Femur (tissue), 1 donor: ENCODE data around the gene GRAMD2B.
"Not testable (repeated sequence)": the region's sequence is repeated elsewhere in the genome, so short reads cannot be mapped to it uniquely, and the experiment has no call there.

Experiments used
- DNase-seq: peaks from one replicate; pipeline ENCODE4 v3.0.0-alpha.2; 2017

The GRAMD2B gene

GRCh38 chr5:126413856-126414255, 9.4 kb upstream of the GRAMD2B start:
- no peak for DNase-seq

GRCh38 chr5:126414874-126415502, 8.2 kb upstream of the GRAMD2B start:
- DNase-seq = peak; percentile 32

- no peak for DNase-seq
Observed at GRCh38 chr5:126415789-126416188, 7.4 kb upstream of the GRAMD2B start.

- DNase-seq = no peak
Observed at GRCh38 chr5:126416266-126416925, 6.8 kb upstream of the GRAMD2B start.

DNA sequence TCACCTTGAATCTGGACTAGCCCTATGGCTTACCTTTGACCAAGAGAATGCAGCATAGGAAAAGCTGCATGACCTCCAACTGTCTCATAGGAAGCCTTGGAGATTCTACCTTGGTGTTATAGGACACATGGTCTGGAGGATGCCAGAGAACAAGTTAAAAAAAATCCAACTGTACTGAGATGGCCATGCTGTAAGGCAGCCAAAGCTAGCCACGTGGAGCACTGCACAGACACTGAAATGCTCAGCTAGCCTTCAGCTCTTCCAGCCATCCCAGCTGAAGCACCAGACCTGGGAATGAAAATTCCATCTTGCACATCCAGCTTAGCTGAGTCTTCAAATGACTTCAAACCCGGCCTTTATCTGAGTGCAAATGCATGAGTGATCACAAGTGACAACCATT, 6.0 kb upstream of the GRAMD2B start:
- no peak for DNase-seq

GRCh38 chr5:126419102-126419501, 4.1 kb upstream of the GRAMD2B start:
- DNase-seq = no peak

DNA sequence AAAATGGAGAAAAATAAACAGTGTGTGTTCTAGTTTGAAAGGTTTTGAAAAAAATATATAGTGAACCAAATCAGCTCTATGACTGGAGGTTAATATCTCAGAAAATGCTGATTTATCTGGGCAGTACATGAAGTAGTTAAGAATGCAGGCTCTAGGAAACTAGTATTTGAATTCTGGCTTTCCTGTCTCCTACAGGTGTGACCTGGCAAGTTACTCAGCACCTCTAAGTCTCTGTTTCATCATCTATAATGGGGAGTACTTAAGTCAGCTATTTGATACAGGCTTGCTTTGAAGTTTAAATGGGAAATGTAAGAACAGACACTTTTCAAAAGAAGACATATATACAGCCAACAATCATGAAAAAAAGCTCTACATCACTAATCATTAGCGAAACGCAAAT, 5.2 kb downstream of the GRAMD2B start:
- no peak for DNase-seq

GRCh38 chr5:126430631-126431030, 7.4 kb downstream of the GRAMD2B start:
- DNase-seq = no peak

DNA sequence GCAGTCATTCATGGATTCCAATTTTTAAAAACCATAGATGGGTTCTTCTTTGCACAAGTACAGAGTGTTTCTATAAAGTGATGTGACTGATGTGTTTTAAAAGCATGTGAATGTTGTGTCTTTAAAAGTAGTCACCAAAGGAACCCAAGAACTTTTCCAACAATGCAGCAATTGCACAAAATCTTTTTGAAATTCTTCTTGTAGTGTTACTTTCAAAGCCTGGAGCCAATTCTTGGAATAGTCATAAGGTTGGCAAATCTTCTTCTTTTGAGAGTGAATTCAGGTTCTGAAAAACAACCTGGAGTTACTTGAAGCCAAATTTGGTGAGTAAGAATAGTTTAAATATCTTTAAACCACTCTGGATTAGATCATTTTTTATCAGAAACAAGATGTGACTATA, 10.5 kb downstream of the GRAMD2B start:
- DNase-seq = no peak

DNA sequence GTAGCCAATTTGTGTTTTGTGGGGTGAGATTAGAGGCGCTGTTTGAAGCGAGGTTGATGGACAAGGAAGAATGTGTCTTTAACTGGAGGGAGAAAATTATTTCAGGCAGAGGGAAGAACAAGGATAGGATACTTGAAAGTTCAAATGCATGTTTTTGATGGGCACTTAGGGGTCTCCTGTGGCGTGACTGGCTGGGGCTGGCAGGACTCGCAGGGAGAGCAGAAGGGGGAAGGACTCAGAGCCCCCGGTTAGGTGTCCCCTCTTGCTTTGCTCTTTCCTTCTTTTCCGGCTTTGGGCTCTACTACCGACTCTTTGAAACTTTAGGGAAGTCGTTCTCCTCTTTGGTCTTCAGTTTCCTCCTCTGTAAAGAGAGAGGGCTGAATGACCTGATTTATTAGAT, 12.1 kb downstream of the GRAMD2B start:
- no peak for DNase-seq

DNA sequence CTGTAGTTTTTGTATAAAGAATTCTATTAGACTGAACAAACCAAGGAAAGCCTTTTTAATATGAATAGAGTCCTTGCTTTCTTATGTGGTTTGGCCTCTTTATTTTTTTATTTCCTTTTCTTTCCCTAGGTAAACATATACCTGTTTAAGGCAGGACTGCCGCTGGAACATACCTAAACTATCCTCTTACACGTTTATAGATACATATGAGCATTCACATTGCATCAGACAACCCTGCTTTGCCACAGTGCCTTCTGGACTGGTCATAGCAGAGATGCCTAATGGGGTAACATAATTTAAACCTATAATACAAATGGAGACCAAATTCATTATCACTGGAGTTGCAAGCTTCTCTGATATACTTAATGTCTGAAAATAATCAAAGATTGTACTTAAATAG, 12.5 kb downstream of the GRAMD2B start:
- DNase-seq = no peak

GRCh38 chr5:126437721-126438120, 14.5 kb downstream of the GRAMD2B start:
- no peak for DNase-seq

- no peak for DNase-seq
Observed at GRCh38 chr5:126438267-126438666, 15.1 kb downstream of the GRAMD2B start.

GRCh38 chr5:126438868-126439267, 15.7 kb downstream of the GRAMD2B start:
- no peak for DNase-seq

GRCh38 chr5:126439724-126440123, 16.5 kb downstream of the GRAMD2B start:
- not testable (repeated sequence) for DNase-seq

DNA sequence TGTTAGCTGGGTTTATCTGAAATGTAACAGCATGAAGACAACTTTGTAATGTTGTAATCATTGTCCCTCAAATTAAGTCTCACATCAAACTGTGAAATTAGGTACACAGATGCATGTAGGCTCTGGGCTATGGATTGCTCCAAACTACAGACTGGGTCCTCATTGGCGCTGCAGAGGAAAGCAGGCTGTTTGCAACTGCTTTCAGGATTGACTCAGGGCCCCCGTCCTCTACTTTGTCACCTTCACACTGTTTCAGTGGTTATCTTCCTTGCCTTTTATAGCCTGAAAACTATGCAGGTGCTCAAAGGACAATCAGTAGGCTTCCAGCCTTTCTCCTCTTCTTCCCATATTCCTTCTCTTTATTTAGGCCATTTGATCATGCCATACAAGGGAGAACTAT, 18.0 kb downstream of the GRAMD2B start:
- no peak for DNase-seq

GRCh38 chr5:126443374-126443851, 20.2 kb downstream of the GRAMD2B start:
- no peak for DNase-seq

DNA sequence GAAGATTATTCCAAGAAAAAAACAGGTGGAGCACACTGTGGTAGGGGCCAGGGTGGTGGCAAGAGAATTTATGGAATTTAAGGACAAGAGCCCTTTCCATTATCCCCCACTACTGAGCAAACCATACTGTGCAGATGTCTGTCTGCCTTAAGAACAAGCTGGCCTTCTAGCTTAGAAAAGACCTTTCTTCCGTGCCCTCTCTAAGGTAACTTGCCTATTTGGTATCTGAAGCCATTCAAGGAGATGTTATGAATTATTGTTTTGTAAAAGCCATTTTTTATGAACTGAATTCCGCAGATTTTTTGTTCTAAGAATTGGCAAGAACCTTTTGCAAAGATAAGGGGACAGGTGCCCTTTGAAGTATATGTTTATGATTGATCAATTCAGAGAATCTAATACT, 20.9 kb downstream of the GRAMD2B start:
- DNase-seq = no peak

DNA sequence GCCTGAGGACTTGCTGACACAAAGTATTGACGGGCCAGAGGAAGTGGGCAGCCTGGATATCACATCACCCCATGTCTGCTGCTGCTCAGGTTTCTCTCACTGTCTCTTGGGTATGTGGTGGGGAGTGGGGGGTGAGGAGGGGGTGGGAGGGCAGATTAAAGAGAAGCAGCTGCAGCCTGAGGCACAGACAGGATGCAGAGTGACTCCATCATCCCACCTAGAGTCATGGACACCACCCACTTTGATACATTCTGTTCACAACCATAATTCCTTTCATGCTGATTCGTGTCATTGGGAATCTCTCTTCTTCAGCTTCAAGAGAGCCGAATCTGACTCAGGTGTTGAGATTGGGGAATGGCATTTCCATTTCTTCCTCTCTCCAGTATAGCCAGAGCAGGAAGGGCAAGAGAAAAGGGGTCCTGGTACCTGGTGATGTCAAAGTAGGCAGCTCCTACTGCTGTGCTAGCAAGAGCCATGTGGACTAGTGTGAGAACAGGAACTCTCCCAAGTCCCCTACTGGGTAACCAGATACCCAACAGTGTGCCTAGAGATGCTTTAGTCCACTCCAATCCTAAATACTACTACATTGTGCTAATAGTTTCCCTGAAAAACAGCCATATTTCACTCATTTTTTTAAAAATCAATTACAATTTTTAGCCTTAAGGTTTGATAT, 22.4 kb downstream of the GRAMD2B start:
- DNase-seq = no peak

GRCh38 chr5:126446498-126447224, 23.5 kb downstream of the GRAMD2B start:
- no peak for DNase-seq

DNA sequence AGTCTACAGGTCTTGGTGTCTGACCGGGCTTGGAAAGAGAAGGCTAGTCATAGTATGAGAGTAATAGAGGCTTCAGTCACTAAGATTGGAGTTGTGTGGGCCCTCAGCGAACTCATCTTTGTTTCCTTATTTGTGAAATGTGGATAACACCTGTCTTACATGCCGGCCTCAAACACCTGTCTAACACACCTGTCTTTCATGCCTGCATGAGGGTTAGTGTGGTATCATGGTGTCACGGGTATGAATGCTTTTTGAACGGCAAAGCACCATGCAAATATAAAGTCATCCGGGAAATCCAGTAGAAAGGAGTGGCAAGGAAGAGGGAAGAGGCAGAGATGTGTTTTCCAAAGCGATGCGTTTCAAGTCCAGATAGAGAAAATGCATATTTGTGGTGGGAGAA, 25.5 kb downstream of the GRAMD2B start:
- no peak for DNase-seq

- no peak for DNase-seq
Observed at GRCh38 chr5:126449751-126450271, 26.6 kb downstream of the GRAMD2B start.

GRCh38 chr5:126450346-126450745, 27.1 kb downstream of the GRAMD2B start:
- no peak for DNase-seq
